Measurements from ENCODE around the gene COL18A1.

The COL18A1 gene

GRCh38 chr21:45403133-45403824 lies 1.7 kb upstream of the COL18A1 start:
- DNase-seq = no peak

GRCh38 chr21:45403825-45404729 lies 888 bp upstream of the COL18A1 start:
- DNase-seq = no peak

- no peak for DNase-seq
Measured at GRCh38 chr21:45405271-45405818, 380 bp downstream of the COL18A1 start.

- DNase-seq = no peak
Measured at GRCh38 chr21:45405819-45406762, 1.1 kb downstream of the COL18A1 start.

- DNase-seq = no peak
Measured at GRCh38 chr21:45406801-45407628, 2.0 kb downstream of the COL18A1 start.

GRCh38 chr21:45407629-45408247 lies 2.8 kb downstream of the COL18A1 start:
- DNase-seq = no peak

- DNase-seq = no peak
Measured at GRCh38 chr21:45408271-45408791, 3.4 kb downstream of the COL18A1 start.

GRCh38 chr21:45408801-45409261 lies 3.9 kb downstream of the COL18A1 start:
- DNase-seq = no peak

GRCh38 chr21:45409466-45410150 lies 4.6 kb downstream of the COL18A1 start:
- DNase-seq = no peak

GRCh38 chr21:45410151-45410864 lies 5.3 kb downstream of the COL18A1 start:
- DNase-seq = no peak

- DNase-seq = no peak
Measured at GRCh38 chr21:45410865-45411809, 6.2 kb downstream of the COL18A1 start.

GRCh38 chr21:45411810-45412206 lies 6.8 kb downstream of the COL18A1 start:
- no peak for DNase-seq

- DNase-seq = no peak
Measured at GRCh38 chr21:45412491-45412890, 7.5 kb downstream of the COL18A1 start.

- DNase-seq = no peak
Measured at GRCh38 chr21:45412909-45413611, 8.1 kb downstream of the COL18A1 start.

GRCh38 chr21:45413922-45414321 lies 9.0 kb downstream of the COL18A1 start:
- no peak for DNase-seq

GRCh38 chr21:45414396-45415187 lies 9.6 kb downstream of the COL18A1 start:
- no peak for DNase-seq
